Smooth muscle cell (in vitro differentiated cells): ENCODE results near the gene C1QC. TPM values are rescaled to one million over a fixed set of nuclear protein-coding genes. Genes with fewer than 3 reads are reported as not detected.

Source experiments
- DNase-seq: peaks from one replicate; lab custom pipeline; 2025; ENCODE audit not compliant: unreplicated experiment; lab: John Stamatoyannopoulos, UW
- H2AFZ ChIP-seq: fragments of 200-600 bp; sonication (generic); 2 replicates; pipeline ENCODE4 v1.6.0; 2016; ENCODE audit warnings: antibody characterized with exemption, low read depth, mild to moderate bottlenecking
- H3F3A ChIP-seq: fragments of 200-600 bp; sonication (generic); 2 replicates; pipeline ENCODE4 v1.6.0; 2017; ENCODE audit warnings: antibody characterized with exemption, low read depth
- H3K27ac ChIP-seq: fragments of 200-600 bp; sonication (generic); 2 replicates; pipeline ENCODE4 v1.5.1; 2016; ENCODE audit warnings: low read depth, mild to moderate bottlenecking
- H3K27me3 ChIP-seq: fragments of 200-600 bp; sonication (generic); 2 replicates; pipeline ENCODE4 v1.6.1; 2016; ENCODE audit warnings: low read depth, mild to moderate bottlenecking
- H3K36me3 ChIP-seq: fragments of 200-600 bp; sonication (generic); 2 replicates; pipeline ENCODE4 v1.5.1; 2016; ENCODE audit warnings: low read depth
- H3K4me1 ChIP-seq: fragments of 200-600 bp; sonication (generic); 2 replicates; pipeline ENCODE4 v1.5.1; 2016; ENCODE audit warnings: low read depth
- H3K4me2 ChIP-seq: fragments of 200-600 bp; sonication (generic); 2 replicates; pipeline ENCODE4 v1.6.0; 2016; ENCODE audit warnings: mild to moderate bottlenecking
- H3K4me3 ChIP-seq: fragments of 200-600 bp; sonication (generic); 2 replicates; pipeline ENCODE4 v1.5.1; 2016; ENCODE audit warnings: mild to moderate bottlenecking
- H3K79me2 ChIP-seq: fragments of 200-600 bp; sonication (generic); 2 replicates; pipeline ENCODE4 v1.6.0; 2016; ENCODE audit warnings: low read depth, mild to moderate bottlenecking
- H3K9ac ChIP-seq: fragments of 200-600 bp; sonication (generic); 2 replicates; pipeline ENCODE4 v1.6.0; 2016; ENCODE audit warnings: low read depth
- H3K9me3 ChIP-seq: fragments of 200-600 bp; sonication (generic); replicated peaks from 2 replicates; pipeline ENCODE4 v1.5.1; 2016; ENCODE audit warnings: low read depth
- H4K20me1 ChIP-seq: fragments of 200-600 bp; sonication (generic); 2 replicates; pipeline ENCODE4 v1.6.0; 2016; ENCODE audit warnings: low read depth
- CTCF ChIP-seq: fragments of 200-600 bp; sonication (generic); IDR thresholded peaks from 2 replicates; pipeline ENCODE4 v1.5.1; 2017; ENCODE audit warnings: borderline replicate concordance, mild to moderate bottlenecking, antibody characterized with exemption; ENCODE audit not compliant: insufficient read depth, poor library complexity, severe bottlenecking
- WGBS: methylation state at CpG from one replicate; pipeline ENCODE4 v1.1.7; 2016; ENCODE audit warnings: low lambda C conversion rate; 5-methylcytosine and 5-hydroxymethylcytosine counted together
- polyA plus RNA-seq: library from polyadenylated mRNA; unstranded; fragments of >200 nt; fragmentation: Nextera tagmentation; extraction: Ambion mirVana; gene quantifications from 2 replicates; pipeline ENCODE4 v1.2.1, GENCODE V29; 2016
- total RNA-seq: library from RNA; depleted of rRNA; stranded (reverse); fragments of >200 nt; gene quantifications from 2 replicates; pipeline ENCODE4 v1.2.3, GENCODE V29; 2014

C1QC gene
- total and polyA plus RNA-seq, 2 experiments from 2014 or later = not detected

- H3K9ac ChIP-seq = no peak overlapping the region
- whole genome bisulfite sequencing = 92% methylated on average over 24 of the region's 39 CpGs
- TF ChIP-seq CTCF = no peak
- H3K4me2 ChIP-seq = no peak overlapping the region
- H4K20me1 ChIP-seq = no peaks in the 10 kb centered on the region
- H3K9me3 ChIP-seq = no peaks in the 10 kb centered on the region
- H3K4me1 ChIP-seq = no peaks in the 10 kb centered on the region
- DNase-seq = no peak
- no peak overlapping the region for H2AFZ ChIP-seq
- H3K4me3 ChIP-seq = no peak overlapping the region
- H3F3A ChIP-seq = no peaks in the 10 kb centered on the region
- H3K79me2 ChIP-seq = no peaks in the 10 kb centered on the region
- H3K27me3 ChIP-seq = peaks cover 45% of the 10 kb centered on the region
- H3K36me3 ChIP-seq = no peaks in the 10 kb centered on the region
- H3K27ac ChIP-seq = no peak overlapping the region
Observed at GRCh38 chr1:22600817-22601605, 42.4 kb upstream of the C1QC start.

- Histone ChIP-seq H3K9me3 (no peaks in the 10 kb centered on the region), H3K36me3 (no peaks in the 10 kb centered on the region), H3K4me1 (no peaks in the 10 kb centered on the region), H4K20me1 (no peaks in the 10 kb centered on the region), H3K79me2 (no peaks in the 10 kb centered on the region), H3K4me3 (no peak overlapping the region), H3K9ac (no peak overlapping the region), H3K4me2 (no peak overlapping the region), H3F3A (no peaks in the 10 kb centered on the region), H3K27me3 (peaks cover 51% of the 10 kb centered on the region), H3K27ac (no peak overlapping the region), H2AFZ (no peak overlapping the region)
- TF ChIP-seq CTCF = no peak
- DNase-seq = no peak
- WGBS = 96% methylated on average over 12 of the region's 12 CpGs
Observed at GRCh38 chr1:22601610-22602009, 41.8 kb upstream of the C1QC start.

DNA sequence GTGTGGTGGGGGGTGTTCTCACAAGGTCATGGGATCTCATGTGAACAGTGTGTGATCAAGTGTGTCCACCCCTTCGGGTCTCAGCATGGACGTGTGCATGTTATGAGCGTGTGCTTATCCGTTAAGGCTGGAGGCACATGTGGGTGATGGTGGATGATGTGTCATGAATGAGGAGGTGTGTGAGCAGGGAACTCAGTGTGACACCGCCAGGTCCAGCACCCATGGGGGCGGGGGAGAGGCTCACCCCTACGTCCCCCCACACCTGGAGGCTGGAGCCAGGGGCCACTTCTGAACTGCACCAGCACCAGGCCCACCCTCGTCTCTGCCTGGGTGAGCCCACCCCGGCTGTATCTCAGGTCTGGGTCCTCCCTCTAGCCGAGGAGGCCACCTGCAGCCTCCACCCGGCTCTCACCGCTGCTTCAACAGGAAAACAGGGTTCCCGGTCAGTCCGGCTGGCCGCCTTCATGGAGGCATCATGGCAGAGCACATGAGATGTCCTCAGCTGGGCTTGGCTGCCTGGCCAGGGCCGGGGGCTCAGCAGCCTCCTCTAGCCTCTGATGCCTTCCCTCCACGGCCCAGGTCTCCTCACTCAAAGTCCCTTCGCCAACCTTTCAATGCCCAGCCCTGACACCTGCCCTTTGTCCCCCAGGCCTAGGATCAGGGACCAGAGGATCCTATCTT is 41.2 kb upstream of the C1QC start:
- TF ChIP-seq CTCF = no peak
- no peak overlapping the region for H3K4me2 ChIP-seq
- no peaks in the 10 kb centered on the region for H3F3A ChIP-seq
- H3K4me1 ChIP-seq = no peaks in the 10 kb centered on the region
- H3K79me2 ChIP-seq = no peaks in the 10 kb centered on the region
- no peak overlapping the region for H3K9ac ChIP-seq
- H3K9me3 ChIP-seq = no peaks in the 10 kb centered on the region
- no peaks in the 10 kb centered on the region for H4K20me1 ChIP-seq
- 91% methylated on average over 15 of the region's 18 CpGs for WGBS
- no peak overlapping the region for H3K27ac ChIP-seq
- DNase-seq = no peak
- no peak overlapping the region for H3K4me3 ChIP-seq
- no peak overlapping the region for H2AFZ ChIP-seq
- peaks cover 55% of the 10 kb centered on the region for H3K27me3 ChIP-seq
- H3K36me3 ChIP-seq = no peaks in the 10 kb centered on the region
